GM23248 (cell line): Measurements from ENCODE around the gene ACTC1.

Source experiments
- EZH2 ChIP-seq: fragments of 200-600 bp; sonication (generic); IDR thresholded peaks from 2 replicates; pipeline ENCODE4 v1.6.1; 2018; ENCODE audit warnings: antibody characterized with exemption, mild to moderate bottlenecking; ENCODE audit not compliant: insufficient read depth, poor library complexity, severe bottlenecking
- EZH2phosphoT487 ChIP-seq: fragments of 200-600 bp; sonication (generic); IDR thresholded peaks from 2 replicates; pipeline ENCODE4 v1.6.1; 2018; ENCODE audit warnings: antibody characterized with exemption, moderate library complexity, mild to moderate bottlenecking, low read depth; ENCODE audit not compliant: insufficient read depth

- TF ChIP-seq EZH2 (no peak), EZH2phosphoT487 (no peak)
Observed at GRCh38 chr15:34769711-34770110, 25.6 kb downstream of the ACTC1 start.
